ENCODE results near the gene ZNF778.

The ZNF778 gene

DNA sequence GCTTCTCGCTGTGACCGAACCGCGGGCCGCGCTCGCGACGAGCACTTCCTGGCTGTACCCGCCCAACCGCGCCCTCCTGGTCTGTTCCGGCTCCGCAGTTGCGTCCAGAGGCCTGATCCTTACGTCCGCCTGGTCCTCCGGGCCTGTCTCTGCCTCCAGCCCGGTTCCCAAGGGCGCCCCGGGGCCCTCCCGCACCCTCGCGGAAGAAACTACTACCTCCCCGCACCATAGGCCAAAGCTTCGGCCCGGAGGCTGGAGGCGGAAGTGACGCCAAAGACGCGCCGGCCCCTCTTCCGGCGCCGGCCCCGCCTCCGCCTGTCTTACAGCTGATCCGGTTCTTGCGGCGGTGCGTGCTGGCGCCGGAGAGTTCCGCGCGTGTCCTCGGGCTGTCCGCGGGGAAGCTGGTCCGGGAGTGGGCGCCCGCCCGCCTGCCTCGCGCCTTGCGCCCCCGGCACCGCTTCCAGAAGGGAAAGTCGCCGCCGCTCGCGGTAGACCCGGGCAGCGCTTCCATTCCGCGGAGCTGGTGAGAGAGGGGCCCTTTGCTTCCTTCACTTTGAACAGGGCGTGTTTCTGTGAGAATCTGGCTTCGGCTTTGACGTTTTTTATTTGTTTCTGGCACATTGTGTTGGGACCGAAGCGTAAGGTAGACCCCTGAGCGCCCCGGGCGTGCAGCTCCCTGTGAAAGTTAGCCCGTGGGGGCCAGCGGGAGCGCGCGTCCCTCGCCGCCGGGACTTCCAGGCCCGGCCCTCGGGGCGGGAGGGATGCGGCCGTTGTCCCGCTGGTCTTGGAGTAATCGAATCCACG lies at the start of gene ZNF778:
ZNF778 (plus strand) TSS at position 316 of the 804 bp plus-strand sequence. CDS start 3,425 bp downstream, outside the sequence.
- no peaks in the 10 kb centered on the region for H3K9me3 ChIP-seq (ENCODE audit: control insufficient read depth, insufficient read depth, low read depth, low read length)
- H3K4me1 ChIP-seq (ENCODE audit: control insufficient read depth, insufficient read depth, low read length): no peaks in the 10 kb centered on the region
- ChIA-PET POLR2A (interaction anchor here (0.7 to 1.7 kb wide), 9 partner anchors 16 to 480 kb away, joined by 3 to 9 read pairs (median 5); partner anchors contain the start of gene CDH15), CTCF (interaction anchor here (0.6 to 1.5 kb wide), 8 partner anchors 10 to 626 kb away, joined by 3 to 6 read pairs (median 4); no protein-coding TSS in a partner anchor)
- peak within 1 kb of the TSS; percentile 78 for H3K27ac ChIP-seq (ENCODE audit: extremely low read depth, low read depth, low read length)
- peak within 1 kb of the TSS; percentile 65 for H3K4me3 ChIP-seq (ENCODE audit: low read depth, low read length)
- H3K36me3 ChIP-seq (ENCODE audit: control insufficient read depth in 2 of 2, insufficient read depth in 1 of 2, low read length in 2 of 2): peaks cover 4 to 34% of the 10 kb centered on the region in 2 experiments; a peak in 2 of 3 replicates
- no peak for TF ChIP-seq ZNF354C (tag by site-specific recombination; IDR thresholded peaks at IDR 0.05; ENCODE audit: borderline replicate concordance, low read depth)
- TF ChIP-seq ZNF514 (tag by site-specific recombination; IDR thresholded peaks at IDR 0.05): no peak
- no peak for TF ChIP-seq ZNF768 (tag by site-specific recombination; IDR thresholded peaks at IDR 0.05)
- TF ChIP-seq GFI1B (tag by site-specific recombination; IDR thresholded peaks at IDR 0.05): no peak
- TF ChIP-seq FEZF1 (tag by site-specific recombination; IDR thresholded peaks at IDR 0.05): no peak
- TF ChIP-seq ZNF175 (tag by site-specific recombination; IDR thresholded peaks at IDR 0.05): no peak
- peak; percentile 63; the same call in 1 of the 2 replicates for TF ChIP-seq ZNF394 (tag by site-specific recombination; IDR thresholded peaks at IDR 0.05; ENCODE audit: borderline replicate concordance)
- TF ChIP-seq ZNF544 (tag by site-specific recombination; IDR thresholded peaks at IDR 0.05): no peak
- TF ChIP-seq ZFP37 (tag by site-specific recombination; IDR thresholded peaks at IDR 0.05): no peak
- no peak for TF ChIP-seq ZNF114 (tag by site-specific recombination; IDR thresholded peaks at IDR 0.05)
- TF ChIP-seq ZNF623 (tag by site-specific recombination; IDR thresholded peaks at IDR 0.05): no peak
- no peak for TF ChIP-seq PBX3 (CRISPR knock-in tag; IDR thresholded peaks at IDR 0.05)
- TF ChIP-seq ZNF510 (tag by site-specific recombination; IDR thresholded peaks at IDR 0.05; ENCODE audit: insufficient replicate concordance): no peak
- no peak for TF ChIP-seq ZNF548 (tag by site-specific recombination; IDR thresholded peaks at IDR 0.05)
- 0 out of 2 replicates have a peak, but pooled peaks have one; percentile 17 for TF ChIP-seq ZNF391 (tag by site-specific recombination; IDR thresholded peaks at IDR 0.05; ENCODE audit: borderline replicate concordance, low read depth)
- TF ChIP-seq RBAK (tag by site-specific recombination; IDR thresholded peaks at IDR 0.05): no peak
- TF ChIP-seq ZNF701 (tag by site-specific recombination; IDR thresholded peaks at IDR 0.05): no peak
- TF ChIP-seq SP2 (tag by site-specific recombination; IDR thresholded peaks at IDR 0.05): peak; percentile 89
- no peak for TF ChIP-seq ZNF707 (tag by site-specific recombination; IDR thresholded peaks at IDR 0.05)
- no peak for TF ChIP-seq KLF17 (tag by site-specific recombination; IDR thresholded peaks at IDR 0.05)
- TF ChIP-seq ZSCAN4 (tag by site-specific recombination; IDR thresholded peaks at IDR 0.05): no peak
- TF ChIP-seq KLF1 (tag by site-specific recombination; IDR thresholded peaks at IDR 0.05): peak; percentile 51
- no peak for TF ChIP-seq ZNF670 (tag by site-specific recombination; IDR thresholded peaks at IDR 0.05; ENCODE audit: low read depth)
- no peak for TF ChIP-seq ZIC2 (tag by site-specific recombination; IDR thresholded peaks at IDR 0.05)
- TF ChIP-seq ZNF404 (tag by site-specific recombination; IDR thresholded peaks at IDR 0.05): no peak
- TF ChIP-seq, protein P1, sequence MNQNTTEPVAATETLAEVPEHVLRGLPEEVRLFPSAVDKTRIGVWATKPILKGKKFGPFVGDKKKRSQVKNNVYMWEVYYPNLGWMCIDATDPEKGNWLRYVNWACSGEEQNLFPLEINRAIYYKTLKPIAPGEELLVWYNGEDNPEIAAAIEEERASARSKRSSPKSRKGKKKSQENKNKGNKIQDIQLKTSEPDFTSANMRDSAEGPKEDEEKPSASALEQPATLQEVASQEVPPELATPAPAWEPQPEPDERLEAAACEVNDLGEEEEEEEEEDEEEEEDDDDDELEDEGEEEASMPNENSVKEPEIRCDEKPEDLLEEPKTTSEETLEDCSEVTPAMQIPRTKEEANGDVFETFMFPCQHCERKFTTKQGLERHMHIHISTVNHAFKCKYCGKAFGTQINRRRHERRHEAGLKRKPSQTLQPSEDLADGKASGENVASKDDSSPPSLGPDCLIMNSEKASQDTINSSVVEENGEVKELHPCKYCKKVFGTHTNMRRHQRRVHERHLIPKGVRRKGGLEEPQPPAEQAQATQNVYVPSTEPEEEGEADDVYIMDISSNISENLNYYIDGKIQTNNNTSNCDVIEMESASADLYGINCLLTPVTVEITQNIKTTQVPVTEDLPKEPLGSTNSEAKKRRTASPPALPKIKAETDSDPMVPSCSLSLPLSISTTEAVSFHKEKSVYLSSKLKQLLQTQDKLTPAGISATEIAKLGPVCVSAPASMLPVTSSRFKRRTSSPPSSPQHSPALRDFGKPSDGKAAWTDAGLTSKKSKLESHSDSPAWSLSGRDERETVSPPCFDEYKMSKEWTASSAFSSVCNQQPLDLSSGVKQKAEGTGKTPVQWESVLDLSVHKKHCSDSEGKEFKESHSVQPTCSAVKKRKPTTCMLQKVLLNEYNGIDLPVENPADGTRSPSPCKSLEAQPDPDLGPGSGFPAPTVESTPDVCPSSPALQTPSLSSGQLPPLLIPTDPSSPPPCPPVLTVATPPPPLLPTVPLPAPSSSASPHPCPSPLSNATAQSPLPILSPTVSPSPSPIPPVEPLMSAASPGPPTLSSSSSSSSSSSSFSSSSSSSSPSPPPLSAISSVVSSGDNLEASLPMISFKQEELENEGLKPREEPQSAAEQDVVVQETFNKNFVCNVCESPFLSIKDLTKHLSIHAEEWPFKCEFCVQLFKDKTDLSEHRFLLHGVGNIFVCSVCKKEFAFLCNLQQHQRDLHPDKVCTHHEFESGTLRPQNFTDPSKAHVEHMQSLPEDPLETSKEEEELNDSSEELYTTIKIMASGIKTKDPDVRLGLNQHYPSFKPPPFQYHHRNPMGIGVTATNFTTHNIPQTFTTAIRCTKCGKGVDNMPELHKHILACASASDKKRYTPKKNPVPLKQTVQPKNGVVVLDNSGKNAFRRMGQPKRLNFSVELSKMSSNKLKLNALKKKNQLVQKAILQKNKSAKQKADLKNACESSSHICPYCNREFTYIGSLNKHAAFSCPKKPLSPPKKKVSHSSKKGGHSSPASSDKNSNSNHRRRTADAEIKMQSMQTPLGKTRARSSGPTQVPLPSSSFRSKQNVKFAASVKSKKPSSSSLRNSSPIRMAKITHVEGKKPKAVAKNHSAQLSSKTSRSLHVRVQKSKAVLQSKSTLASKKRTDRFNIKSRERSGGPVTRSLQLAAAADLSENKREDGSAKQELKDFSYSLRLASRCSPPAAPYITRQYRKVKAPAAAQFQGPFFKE (tag by site-specific recombination; IDR thresholded peaks at IDR 0.05; ENCODE audit: borderline replicate concordance): no peak
- TF ChIP-seq WT1 (tag by site-specific recombination; IDR thresholded peaks at IDR 0.05): 0 out of 2 replicates have a peak, but pooled peaks have one; percentile 21
